Adrenal gland (tissue), 12 donors: ENCODE measurements around the gene RLN3. TPM values are rescaled to one million over a fixed set of nuclear protein-coding genes. Genes with fewer than 3 reads are reported as not detected.

Source experiments
- DNase-seq, 7 donors: peaks; one replicate each; pipeline ENCODE4 v3.0.0-alpha.2; 2019 to 2020
- H3K27ac ChIP-seq, 5 donors: fragments of 200-600 bp; sonication (generic) in 4 of 5; 1 replicate in 3 of 5; 2 replicates in 2 of 5; pipeline versions ENCODE4 v1.5.1 to v1.8.0; 2016 to 2020; ENCODE audit warnings: mild to moderate bottlenecking in 1 of 5
- H3K27me3 ChIP-seq: fragments of 200-600 bp; 2 replicates; pipeline ENCODE4 v1.8.0; 2021
- H3K36me3 ChIP-seq, 2 donors: fragments of 200-600 bp; replicated peaks in 1 of 2; 1 replicate in 1 of 2; 2 replicates in 1 of 2; pipeline versions ENCODE4 v1.5.1 to v1.8.0; 2018 to 2022
- H3K4me1 ChIP-seq, 2 donors: fragments of 200-600 bp; replicated peaks in 1 of 2; 1 replicate in 1 of 2; 2 replicates in 1 of 2; pipeline versions ENCODE4 v1.5.1 to v1.8.0; 2018 to 2021
- H3K4me3 ChIP-seq, 4 donors: fragments of 200-600 bp; sonication (generic) in 3 of 4; one replicate each; pipeline ENCODE4 v1.5.1; 2016 to 2018
- H3K9me3 ChIP-seq, 3 donors: fragments of 200-600 bp; sonication (generic) in 1 of 3; replicated peaks in 1 of 3; 1 replicate in 2 of 3; 2 replicates in 1 of 3; pipeline versions ENCODE4 v1.5.1 to v1.8.0; 2016 to 2021
- CTCF ChIP-seq, 6 experiments: fragments of 450-650 bp in 4 of 6; fragments of 200-600 bp in 2 of 6; sonication (generic) in 1 of 6; IDR thresholded peaks; 1 replicate in 5 of 6; 2 replicates in 1 of 6; pipeline versions ENCODE4 v1.5.1 to v1.8.0; 2016 to 2021; ENCODE audit warnings: antibody characterized with exemption in 6 of 6, mild to moderate bottlenecking in 2 of 6, moderate library complexity in 1 of 6
- POLR2A ChIP-seq, 2 donors: fragments of 450-650 bp; IDR thresholded peaks; one replicate each; pipeline ENCODE4 v1.6.1; 2017; ENCODE audit warnings: antibody characterized with exemption in 2 of 2, mild to moderate bottlenecking in 2 of 2, moderate library complexity in 1 of 2
- WGBS, 4 donors: extraction: QIAGEN DNeasy Blood & Tissue Kit in 2 of 4; methylation state at CpG; one replicate each; pipeline versions ENCODE4 v1.1.5 to v1.1.7; 2013 to 2017; 5-methylcytosine and 5-hydroxymethylcytosine counted together
- intact Hi-C, 2 donors: fragments of 100-400 bp; cut with DNase I; formaldehyde crosslinking; loops; one replicate each; pipeline versions ENCODE4 v1.14.1 to v1.15.0; 2022 to 2023
- polyA plus RNA-seq, 3 donors: library from polyadenylated mRNA; stranded (reverse); fragments of 200-250 nt in 2 of 3; fragments of 350-450 nt in 1 of 3; fragmentation: Illumina TruSeq in 1 of 3; extraction: RNeasy Lipid Tissue Mini Kit (QIAGEN cat#74804) in 1 of 3; gene quantifications; one replicate each; pipeline ENCODE4 v1.2.3, GENCODE V29; 2013 to 2014
- total RNA-seq, 9 donors: library from RNA; depleted of rRNA in 4 of 9; stranded (reverse); fragments of >200 nt in 4 of 9; fragments of 120-200 nt in 1 of 9; fragmentation: NEBNext Ultra II Directional in 1 of 9; extraction: Animal tissue kit (Norgen Biotek cat#: 25700) in 1 of 9; gene quantifications; one replicate each; pipeline versions ENCODE4 v1.1.0 to v1.2.4, GENCODE V29; 2013 to 2023
- donor health status: healthy with polysubstance abuse.
- donor health status: Bipolar disorder and iron deficiency.
- donor health status: DM: yes; HTN: yes; CAD: no.
- donor health status: DM: no; HTN: no; CAD: no.
- donor health status: DM: no; HTN: no; CAD: no.
- donor health status: DM: yes; HTN: yes; CAD: no.

Gene RLN3
- total and polyA plus RNA-seq, 12 donors, result not detected

- no peak for TF ChIP-seq CTCF (IDR thresholded peaks at IDR 0.05)
- TF ChIP-seq POLR2A (IDR thresholded peaks at IDR 0.05), result no peak
- intact Hi-C loops, result loop anchor here (10.0 kb wide), 2 partner anchors 170 to 460 kb away; no protein-coding TSS in a partner anchor
- Histone ChIP-seq H3K27ac (no peak overlapping the region), H3K27me3 (peaks cover 9% of the 10 kb centered on the region), H3K4me3 (no peak overlapping the region), H3K4me1 (peaks cover 0 to 4% of the 10 kb centered on the region in 2 donors), H3K36me3 (no peaks in the 10 kb centered on the region), H3K9me3 (no peaks in the 10 kb centered on the region)
- no peak for DNase-seq
- 61 to 67% (median 65%) methylated on average over 8 to 11 of the region's 11 CpGs for WGBS, 4 donors
Observed at GRCh38 chr19:14054721-14055120, 26.8 kb downstream of the RLN3 start.

- TF ChIP-seq CTCF (IDR thresholded peaks at IDR 0.05), result no peak
- TF ChIP-seq POLR2A (IDR thresholded peaks at IDR 0.05), result no peak
- WGBS, 4 donors, result 75 to 90% (median 79%) methylated on average over 3 of the region's 3 CpGs
- Histone ChIP-seq H3K9me3 (no peaks in the 10 kb centered on the region), H3K36me3 (no peaks in the 10 kb centered on the region), H3K27ac (no peak overlapping the region), H3K27me3 (peaks cover 15% of the 10 kb centered on the region), H3K4me1 (peaks cover 0 to 4% of the 10 kb centered on the region in 2 donors), H3K4me3 (no peak overlapping the region)
- DNase-seq, result no peak
- intact Hi-C loops, result loop anchor here (10.0 kb wide), 2 partner anchors 171 to 461 kb away; no protein-coding TSS in a partner anchor
Observed at GRCh38 chr19:14055396-14055795, 27.4 kb downstream of the RLN3 start.

- Histone ChIP-seq H3K36me3 (no peaks in the 10 kb centered on the region), H3K4me1 (peaks cover 0 to 4% of the 10 kb centered on the region in 2 donors), H3K4me3 (no peak overlapping the region), H3K9me3 (no peaks in the 10 kb centered on the region), H3K27ac (no peak overlapping the region), H3K27me3 (peaks cover 15% of the 10 kb centered on the region)
- intact Hi-C loops, result loop anchor here (10.0 kb wide), 2 partner anchors 171 to 461 kb away; no protein-coding TSS in a partner anchor
- TF ChIP-seq CTCF (IDR thresholded peaks at IDR 0.05), result no peak
- WGBS, 4 donors, result 91 to 95% (median 93%) methylated on average over 5 to 10 of the region's 10 CpGs
- no peak for DNase-seq
Observed at GRCh38 chr19:14056069-14056666, 28.2 kb downstream of the RLN3 start.

- Histone ChIP-seq H3K4me1 (peaks cover 0 to 4% of the 10 kb centered on the region in 2 donors), H3K9me3 (no peaks in the 10 kb centered on the region), H3K36me3 (no peaks in the 10 kb centered on the region), H3K27me3 (peaks cover 15% of the 10 kb centered on the region), H3K27ac (no peak overlapping the region), H3K4me3 (peak overlapping the region in 1 of 4 donors; percentile 39)
- WGBS, 4 donors, result 25 to 36% (median 28%) methylated on average over 5 to 19 of the region's 19 CpGs
- no peak for DNase-seq
- intact Hi-C loops, result loop anchor here (10.0 kb wide), 2 partner anchors 172 to 462 kb away; no protein-coding TSS in a partner anchor
- TF ChIP-seq POLR2A (IDR thresholded peaks at IDR 0.05), result no peak
- no peak for TF ChIP-seq CTCF (IDR thresholded peaks at IDR 0.05)
Observed at GRCh38 chr19:14056741-14057356, 28.9 kb downstream of the RLN3 start.
